Measurements from ENCODE around the gene SVBP.

SVBP gene

GRCh38 chr1:42779725-42780124, 37.5 kb downstream of the SVBP start:
- H3K4me3 ChIP-seq (ENCODE audit: low read depth, low read length) = no peak overlapping the region
- no peak for TF ChIP-seq CTCF (IDR thresholded peaks at IDR 0.05; ENCODE audit: low read depth, low read length)
- TF ChIP-seq MYC (IDR thresholded peaks at IDR 0.05; ENCODE audit: low read depth, low read length) = no peak
- no peak for TF ChIP-seq MAX (IDR thresholded peaks at IDR 0.05; ENCODE audit: low read depth, low read length)
- TF ChIP-seq POLR2A (IDR thresholded peaks at IDR 0.05; ENCODE audit: extremely low read depth, insufficient read length) = no peak
- no peak for DNase-seq (ENCODE audit: low read depth)

- peak; percentile 56 for DNase-seq (ENCODE audit: low read depth)
- peak; percentile 76 for TF ChIP-seq CTCF (IDR thresholded peaks at IDR 0.05; ENCODE audit: low read depth, low read length)
- no peak for TF ChIP-seq POLR2A (IDR thresholded peaks at IDR 0.05; ENCODE audit: extremely low read depth, insufficient read length)
- TF ChIP-seq MYC (IDR thresholded peaks at IDR 0.05; ENCODE audit: low read depth, low read length) = no peak
- TF ChIP-seq MAX (IDR thresholded peaks at IDR 0.05; ENCODE audit: low read depth, low read length) = no peak
- H3K4me3 ChIP-seq (ENCODE audit: low read depth, low read length) = no peak overlapping the region
Measured at GRCh38 chr1:42777852-42778251, 39.3 kb downstream of the SVBP start.

- DNase-seq (ENCODE audit: low read depth) = no peak
- H3K4me3 ChIP-seq (ENCODE audit: low read depth, low read length) = no peak overlapping the region
- TF ChIP-seq MAX (IDR thresholded peaks at IDR 0.05; ENCODE audit: low read depth, low read length) (no peak), MYC (IDR thresholded peaks at IDR 0.05; ENCODE audit: low read depth, low read length) (no peak), POLR2A (IDR thresholded peaks at IDR 0.05; ENCODE audit: extremely low read depth, insufficient read length) (no peak), CTCF (IDR thresholded peaks at IDR 0.05; ENCODE audit: low read depth, low read length) (no peak)
Measured at GRCh38 chr1:42776502-42776901, 40.7 kb downstream of the SVBP start.

GRCh38 chr1:42774928-42775526, 42.2 kb downstream of the SVBP start:
- DNase-seq (ENCODE audit: low read depth) = no peak
- TF ChIP-seq MAX (IDR thresholded peaks at IDR 0.05; ENCODE audit: low read depth, low read length) (no peak), POLR2A (IDR thresholded peaks at IDR 0.05; ENCODE audit: extremely low read depth, insufficient read length) (no peak), CTCF (IDR thresholded peaks at IDR 0.05; ENCODE audit: low read depth, low read length) (no peak), MYC (IDR thresholded peaks at IDR 0.05; ENCODE audit: low read depth, low read length) (no peak)
- no peak overlapping the region for H3K4me3 ChIP-seq (ENCODE audit: low read depth, low read length)

- DNase-seq (ENCODE audit: low read depth) = no peak
- no peak for TF ChIP-seq CTCF (IDR thresholded peaks at IDR 0.05; ENCODE audit: low read depth, low read length)
- no peak for TF ChIP-seq MAX (IDR thresholded peaks at IDR 0.05; ENCODE audit: low read depth, low read length)
- no peak for TF ChIP-seq POLR2A (IDR thresholded peaks at IDR 0.05; ENCODE audit: extremely low read depth, insufficient read length)
- no peak for TF ChIP-seq MYC (IDR thresholded peaks at IDR 0.05; ENCODE audit: low read depth, low read length)
- H3K4me3 ChIP-seq (ENCODE audit: low read depth, low read length) = no peak overlapping the region
Measured at GRCh38 chr1:42773420-42773819, 43.8 kb downstream of the SVBP start.

Measured in NB4 (cell line).